MM.1S (cell line): ENCODE data around the gene GMPS.

ENCODE experiments used
- DNase-seq: peaks from one replicate; pipeline ENCODE4 v3.0.0-alpha.2; 2015
- H2AFZ ChIP-seq: fragments of 300-600 bp; sonication (generic); 2 replicates; pipeline ENCODE4 v1.6.0; 2016; ENCODE audit warnings: antibody characterized with exemption, low read length
- H3F3A ChIP-seq: fragments of 300-600 bp; sonication (generic); 2 replicates; pipeline ENCODE4 v1.6.1; 2016; ENCODE audit warnings: mild to moderate bottlenecking, antibody characterized with exemption, low read length, moderate library complexity, mixed read lengths; ENCODE audit not compliant: insufficient read depth
- H3K27ac ChIP-seq: fragments of 300-600 bp; sonication (generic); 2 replicates; pipeline ENCODE4 v1.5.1; 2016; ENCODE audit warnings: mild to moderate bottlenecking, low read length
- H3K27me3 ChIP-seq: fragments of 300-600 bp; sonication (generic); replicated peaks from 2 replicates; pipeline ENCODE4 v1.6.0; 2016; ENCODE audit warnings: low read length; ENCODE audit not compliant: insufficient read depth
- H3K36me3 ChIP-seq: fragments of 300-600 bp; sonication (generic); replicated peaks from 2 replicates; pipeline ENCODE4 v1.6.1; 2016; ENCODE audit warnings: mild to moderate bottlenecking, low read length, mixed read lengths; ENCODE audit not compliant: insufficient read depth
- H3K4me1 ChIP-seq: fragments of 300-600 bp; sonication (generic); 2 replicates; pipeline ENCODE4 v1.6.1; 2016; ENCODE audit warnings: low read length, mixed read lengths
- H3K4me2 ChIP-seq: fragments of 300-600 bp; sonication (generic); 2 replicates; pipeline ENCODE4 v1.6.0; 2016; ENCODE audit warnings: low read depth, low read length
- H3K4me3 ChIP-seq: fragments of 300-600 bp; sonication (generic); 2 replicates; pipeline ENCODE4 v1.5.1; 2016; ENCODE audit warnings: low read length, mixed read lengths
- H3K79me2 ChIP-seq: fragments of 300-600 bp; sonication (generic); 2 replicates; pipeline ENCODE4 v1.6.1; 2016; ENCODE audit warnings: mixed run types, low read length, mixed read lengths
- H3K9ac ChIP-seq: fragments of 300-600 bp; sonication (generic); 2 replicates; pipeline ENCODE4 v1.6.1; 2016; ENCODE audit warnings: low read length, mixed read lengths
- H3K9me2 ChIP-seq: fragments of 300-600 bp; sonication (generic); replicated peaks from 2 replicates; pipeline ENCODE4 v1.6.1; 2016; ENCODE audit warnings: mild to moderate bottlenecking, low read length, mixed read lengths; ENCODE audit not compliant: insufficient read depth
- H3K9me3 ChIP-seq: fragments of 300-600 bp; sonication (generic); replicated peaks from 2 replicates; pipeline ENCODE4 v1.6.1; 2016; ENCODE audit warnings: mild to moderate bottlenecking, low read length, mixed read lengths; ENCODE audit not compliant: insufficient read depth
- H4K20me1 ChIP-seq: fragments of 300-600 bp; sonication (generic); 2 replicates; pipeline ENCODE4 v1.6.1; 2016; ENCODE audit warnings: mild to moderate bottlenecking, low read length, moderate library complexity, mixed read lengths; ENCODE audit not compliant: insufficient read depth
- CTCF ChIP-seq: fragments of 300-600 bp; sonication (generic); IDR thresholded peaks from 2 replicates; pipeline ENCODE4 v1.5.1; 2016; ENCODE audit warnings: antibody characterized with exemption, low read length, mixed read lengths
- EZH2 ChIP-seq: fragments of 300-600 bp; sonication (generic); optimal IDR thresholded peaks from 2 replicates; pipeline ENCODE3; 2017; ENCODE audit warnings: low read depth, mild to moderate bottlenecking, antibody characterized with exemption, low read length, mixed read lengths
- EZH2phosphoT487 ChIP-seq: fragments of 300-600 bp; sonication (generic); IDR thresholded peaks from 2 replicates; pipeline ENCODE4 v1.6.1; 2018; ENCODE audit warnings: antibody characterized with exemption, low read length

The GMPS gene

GRCh38 chr3:155978324-155978723 lies 107.9 kb downstream of the GMPS start:
- H2AFZ ChIP-seq = no peak overlapping the region
- no peaks in the 10 kb centered on the region for H4K20me1 ChIP-seq
- H3K36me3 ChIP-seq = no peaks in the 10 kb centered on the region
- H3K27ac ChIP-seq = no peak overlapping the region
- DNase-seq = no peak
- H3K27me3 ChIP-seq = no peaks in the 10 kb centered on the region
- no peak overlapping the region for H3K4me2 ChIP-seq
- H3K4me1 ChIP-seq = no peaks in the 10 kb centered on the region
- H3F3A ChIP-seq = no peaks in the 10 kb centered on the region
- no peaks in the 10 kb centered on the region for H3K9me3 ChIP-seq
- no peak overlapping the region for H3K4me3 ChIP-seq
- no peaks in the 10 kb centered on the region for H3K9me2 ChIP-seq
- no peak overlapping the region for H3K9ac ChIP-seq
- TF ChIP-seq EZH2phosphoT487 (no peak), CTCF (peak; percentile 36)
- no peaks in the 10 kb centered on the region for H3K79me2 ChIP-seq

- no peak overlapping the region for H3K27ac ChIP-seq
- H3K36me3 ChIP-seq = no peaks in the 10 kb centered on the region
- no peaks in the 10 kb centered on the region for H3F3A ChIP-seq
- H3K9me3 ChIP-seq = no peaks in the 10 kb centered on the region
- DNase-seq = no peak
- no peaks in the 10 kb centered on the region for H3K79me2 ChIP-seq
- no peak overlapping the region for H3K9ac ChIP-seq
- no peaks in the 10 kb centered on the region for H3K9me2 ChIP-seq
- no peak overlapping the region for H3K4me3 ChIP-seq
- no peaks in the 10 kb centered on the region for H3K27me3 ChIP-seq
- no peak for TF ChIP-seq EZH2phosphoT487
- TF ChIP-seq EZH2 = no peak
- TF ChIP-seq CTCF = no peak
- H3K4me1 ChIP-seq = no peaks in the 10 kb centered on the region
- H4K20me1 ChIP-seq = no peaks in the 10 kb centered on the region
- H3K4me2 ChIP-seq = no peak overlapping the region
- no peak overlapping the region for H2AFZ ChIP-seq
Measured at GRCh38 chr3:155979746-155980145, 109.3 kb downstream of the GMPS start.

GRCh38 chr3:155981669-155982068 lies 111.2 kb downstream of the GMPS start:
- Histone ChIP-seq H3K9me3 (no peaks in the 10 kb centered on the region), H3K9ac (no peak overlapping the region), H2AFZ (no peak overlapping the region), H3K4me1 (no peaks in the 10 kb centered on the region), H3K27ac (no peak overlapping the region), H3K27me3 (no peaks in the 10 kb centered on the region), H4K20me1 (no peaks in the 10 kb centered on the region), H3K9me2 (no peaks in the 10 kb centered on the region), H3K79me2 (no peaks in the 10 kb centered on the region), H3K4me3 (no peak overlapping the region), H3F3A (no peaks in the 10 kb centered on the region), H3K36me3 (no peaks in the 10 kb centered on the region), H3K4me2 (no peak overlapping the region)
- no peak for TF ChIP-seq EZH2phosphoT487
- no peak for TF ChIP-seq EZH2
- TF ChIP-seq CTCF = no peak
- no peak for DNase-seq
